Measurements from ENCODE around the gene NR2F6.

GRCh38 chr19:17262557-17262956 is 16.8 kb upstream of the NR2F6 start:
- TF ChIP-seq CTCF (IDR thresholded peaks at IDR 0.05; ENCODE audit: insufficient read depth, low read depth, low read length) (no peak), EZH2 (IDR thresholded peaks at IDR 0.05; ENCODE audit: insufficient read depth, low read length) (no peak)

Measured in astrocyte (in vitro differentiated cells and primary cell).